Raji (cell line): ENCODE results near the gene EYS.

Source experiments
- POLR2A ChIP-seq: IDR thresholded peaks from 2 replicates; pipeline ENCODE4 v1.6.1; 2011; ENCODE audit warnings: low read depth, low read length, control low read depth; ENCODE audit not compliant: insufficient read depth

Gene EYS

DNA sequence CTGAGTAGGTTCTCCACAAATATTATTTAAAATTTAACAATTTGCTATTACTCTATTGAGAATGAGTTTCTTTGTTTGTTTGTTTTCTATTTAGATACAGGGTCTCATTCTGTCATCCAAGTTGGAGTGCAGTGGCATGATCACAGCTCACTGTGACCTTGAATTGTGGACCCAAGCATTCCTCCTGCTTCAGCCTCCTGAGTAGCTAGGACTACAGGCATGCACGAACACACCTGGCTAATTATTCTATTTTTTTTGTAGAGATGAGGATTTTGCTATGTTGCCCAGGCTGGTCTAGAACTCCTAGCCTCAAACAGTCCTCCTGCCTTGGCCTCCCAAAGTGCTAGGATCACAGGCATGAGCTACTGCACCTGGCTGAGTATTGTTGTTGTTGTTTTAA lies 1949.2 kb downstream of the EYS start:
- TF ChIP-seq POLR2A = no peak

- no peak for TF ChIP-seq POLR2A
Observed at GRCh38 chr6:63750400-63750799, 1956.6 kb downstream of the EYS start.

GRCh38 chr6:63745784-63746183 lies 1961.2 kb downstream of the EYS start:
- TF ChIP-seq POLR2A = no peak

DNA sequence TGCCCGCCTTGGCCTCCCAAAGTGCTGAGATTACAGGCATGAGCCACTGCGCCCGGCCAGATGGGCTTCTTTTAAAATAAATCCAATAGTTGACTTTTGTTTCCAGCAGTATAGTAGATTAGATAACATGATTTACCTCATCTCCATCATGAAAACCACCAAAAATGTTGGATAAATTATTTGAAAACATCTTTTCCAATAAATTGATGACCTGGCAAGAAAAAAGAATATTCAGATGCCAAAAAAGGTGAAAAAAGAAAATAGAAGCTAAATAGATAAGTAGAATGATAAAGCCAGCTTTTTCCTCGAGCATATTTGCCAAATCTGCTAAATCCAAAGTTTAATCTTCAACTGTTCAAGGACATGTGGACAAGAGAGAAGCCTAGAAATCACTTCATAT lies 1962.2 kb downstream of the EYS start:
- TF ChIP-seq POLR2A = no peak

DNA sequence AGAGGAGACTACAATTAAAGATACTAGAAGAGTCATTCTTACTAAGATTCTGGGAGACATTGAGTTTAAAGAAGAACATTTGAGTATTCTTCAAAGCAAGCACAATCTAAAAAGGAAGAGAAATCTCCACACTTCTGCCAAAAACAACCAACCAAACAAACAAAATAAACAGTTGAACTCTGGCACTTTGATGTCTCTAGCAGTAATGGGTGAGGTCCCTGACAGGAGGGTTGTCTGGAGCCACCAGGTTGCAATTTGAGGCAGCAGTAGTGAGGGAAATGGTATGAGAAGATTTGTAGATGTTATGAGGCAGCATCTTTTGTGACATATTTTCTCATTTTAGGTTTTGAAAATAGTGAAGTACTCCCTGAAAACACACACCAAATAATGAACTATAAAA lies 1963.3 kb downstream of the EYS start:
- no peak for TF ChIP-seq POLR2A

DNA sequence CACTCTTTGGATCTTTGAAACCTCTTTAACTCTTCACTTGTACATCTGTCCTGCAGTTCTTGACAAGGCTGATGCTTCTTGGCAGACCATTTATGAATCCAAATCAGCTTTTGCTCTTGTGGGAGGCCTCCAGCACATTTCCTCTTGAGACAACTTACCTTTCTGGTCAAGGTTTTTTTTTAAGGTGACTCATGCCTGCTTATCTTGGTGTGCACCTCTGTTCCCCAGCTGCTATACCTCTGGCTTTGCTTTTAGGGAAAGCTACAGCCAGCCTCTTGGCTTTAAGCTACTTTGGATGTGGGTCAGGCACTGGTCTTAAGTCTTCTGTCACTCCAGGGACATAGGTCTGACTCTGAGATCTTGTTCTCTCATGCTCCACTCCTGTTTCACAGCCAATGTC lies 1965.0 kb downstream of the EYS start:
- no peak for TF ChIP-seq POLR2A

GRCh38 chr6:63740709-63741108 lies 1966.3 kb downstream of the EYS start:
- no peak for TF ChIP-seq POLR2A

DNA sequence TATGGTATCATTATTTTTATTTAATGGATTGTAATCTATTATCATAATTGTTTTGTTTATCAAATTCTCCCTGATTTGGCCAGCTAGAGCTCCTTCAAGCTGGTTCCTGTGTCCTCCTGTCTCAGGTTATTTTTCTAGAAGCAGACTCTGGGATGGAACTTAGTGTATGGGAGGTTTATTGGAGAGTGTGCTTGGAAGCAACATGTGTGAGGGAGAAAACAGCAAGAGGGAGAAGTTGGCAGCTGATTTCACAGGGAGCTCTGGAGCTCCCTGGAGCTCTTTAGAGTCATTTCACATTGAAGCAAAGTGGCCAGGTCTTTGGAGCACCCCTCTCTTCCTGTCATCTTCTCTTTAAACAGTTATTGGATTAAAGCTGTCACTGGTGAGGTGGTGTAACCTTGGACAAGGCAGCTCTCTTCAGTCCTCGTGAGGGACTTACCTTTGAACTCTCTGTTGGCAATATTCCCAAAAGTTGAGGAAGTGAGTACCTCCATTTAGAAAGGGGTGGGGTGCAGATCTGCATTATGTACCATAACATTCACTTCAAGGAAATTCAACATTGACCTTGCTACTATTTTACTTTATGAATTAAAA lies 1967.8 kb downstream of the EYS start:
- TF ChIP-seq POLR2A = no peak

GRCh38 chr6:63734923-63735322 lies 1972.1 kb downstream of the EYS start:
- no peak for TF ChIP-seq POLR2A

DNA sequence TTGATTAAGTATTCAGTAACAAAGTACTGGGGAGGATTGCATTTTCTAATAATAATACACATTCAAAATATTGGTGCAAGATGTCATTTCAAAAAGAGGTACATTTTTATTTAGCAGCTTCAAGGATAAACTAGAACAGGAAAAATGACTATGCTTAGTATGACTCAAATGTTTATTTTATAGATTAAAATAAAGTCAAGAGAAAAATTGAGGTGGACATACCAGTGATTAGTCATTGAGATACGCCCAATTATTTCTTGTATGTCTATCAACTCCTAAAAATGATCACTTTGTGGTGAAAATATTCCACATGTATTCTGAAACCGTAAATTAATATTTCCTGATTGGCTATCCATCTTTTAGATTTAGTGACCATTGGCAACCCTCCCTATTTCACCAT lies 1974.7 kb downstream of the EYS start:
- TF ChIP-seq POLR2A = no peak

DNA sequence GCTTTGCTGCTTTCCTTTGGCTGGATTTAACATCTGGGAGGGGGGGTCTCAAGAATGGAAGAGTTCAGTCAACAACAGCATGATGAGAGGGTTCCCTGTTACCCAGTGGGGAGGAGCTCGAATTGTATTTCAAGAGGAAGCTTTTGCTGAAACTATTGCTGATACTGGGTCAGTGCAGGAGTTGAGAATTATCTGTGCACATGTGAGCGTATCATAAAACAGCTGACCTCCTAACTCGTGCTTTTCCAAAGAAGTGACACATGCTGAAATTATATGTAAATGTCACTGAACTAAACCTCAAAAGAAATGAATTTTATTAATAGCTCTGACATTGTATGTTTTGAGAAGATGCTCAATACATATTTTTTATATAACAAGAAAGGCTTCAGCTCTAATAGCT lies 1975.1 kb downstream of the EYS start:
- TF ChIP-seq POLR2A = no peak

DNA sequence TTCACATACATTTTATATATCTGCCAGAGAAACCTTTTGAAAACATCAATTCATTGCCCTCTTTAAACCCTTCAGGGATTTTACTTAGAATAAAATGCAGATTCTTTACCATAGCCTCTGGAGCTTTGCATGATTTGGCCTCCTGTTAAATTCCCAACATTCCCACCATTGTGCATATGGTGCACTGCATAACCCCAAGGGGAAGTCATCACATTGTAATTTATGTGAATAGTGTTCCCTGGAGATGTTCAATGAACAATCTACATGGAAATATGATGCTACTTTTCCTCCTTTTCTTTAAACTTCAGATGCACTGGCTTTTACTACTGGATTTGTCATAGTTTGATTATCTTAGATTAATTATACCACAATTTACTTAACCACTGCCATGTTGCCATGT lies 1976.7 kb downstream of the EYS start:
- no peak for TF ChIP-seq POLR2A

- no peak for TF ChIP-seq POLR2A
Observed at GRCh38 chr6:63724721-63725120, 1982.3 kb downstream of the EYS start.

DNA sequence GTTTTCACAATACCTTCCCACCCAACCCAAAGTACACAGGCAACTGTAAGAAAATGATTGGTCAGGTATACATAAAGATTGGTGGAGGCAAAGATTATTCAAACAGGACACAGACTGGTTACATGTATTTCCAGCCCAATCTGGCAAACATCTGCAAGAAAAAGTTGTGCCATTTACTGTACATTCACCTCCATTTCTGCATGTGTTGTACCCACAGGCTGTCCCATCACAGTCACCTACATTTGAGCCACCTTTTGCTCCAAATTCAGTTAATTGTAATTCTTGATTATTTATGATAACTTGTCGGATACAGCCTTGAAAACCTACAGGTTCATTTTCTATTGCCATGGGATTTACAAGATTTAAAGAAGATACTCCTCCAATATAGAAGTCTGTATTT lies 1985.8 kb downstream of the EYS start:
- no peak for TF ChIP-seq POLR2A

DNA sequence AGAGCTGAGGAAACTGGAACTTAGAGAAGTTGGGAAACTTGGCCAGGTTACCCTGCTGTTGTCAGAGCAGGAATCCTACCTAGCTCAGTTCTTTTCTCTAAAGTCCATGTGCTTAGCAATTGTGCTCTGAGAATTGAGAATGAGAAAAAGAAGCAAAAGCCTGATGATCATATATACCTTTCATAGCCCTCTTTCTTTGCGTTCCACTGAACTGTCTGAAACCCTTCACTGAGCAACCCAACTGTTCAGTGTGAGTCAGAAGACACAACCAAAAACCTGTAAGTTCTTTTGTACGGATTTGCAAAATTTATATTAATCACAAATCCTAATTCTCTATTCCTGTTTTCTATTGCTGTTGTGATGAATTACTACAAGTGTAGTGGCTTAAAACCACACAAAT lies 1990.9 kb downstream of the EYS start:
- TF ChIP-seq POLR2A = no peak

GRCh38 chr6:63714091-63714490 lies 1992.9 kb downstream of the EYS start:
- TF ChIP-seq POLR2A = no peak

GRCh38 chr6:63713332-63713731 lies 1993.7 kb downstream of the EYS start:
- no peak for TF ChIP-seq POLR2A
